ENCODE data around the gene CARM1.
A peak's percentile ranks its signal among the peaks of the same experiment; 100 is the strongest.
"Not testable (repeated sequence)": the region's sequence is repeated elsewhere in the genome, so short reads cannot be mapped to it uniquely, and the experiment has no call there.

CARM1 gene

DNA sequence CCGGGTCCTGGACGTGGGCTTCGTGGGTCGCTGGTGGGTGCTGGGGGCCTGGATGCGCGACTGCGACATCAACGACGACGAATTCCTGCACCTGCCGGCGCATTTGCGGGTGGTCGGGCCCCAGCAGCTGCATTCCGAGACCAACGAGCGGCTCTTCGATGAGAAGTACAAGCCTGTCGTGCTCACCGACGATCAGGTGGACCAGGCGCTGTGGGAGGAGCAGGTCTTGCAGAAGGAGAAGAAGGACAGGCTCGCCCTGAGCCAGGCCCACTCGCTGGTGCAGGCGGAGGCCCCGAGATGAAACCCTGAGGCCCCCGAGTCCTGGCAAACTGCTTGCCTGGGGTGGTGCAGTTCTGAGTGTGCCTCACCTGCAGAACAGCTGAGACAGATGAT, 58.0 kb downstream of the CARM1 start:
- DNase-seq (ENCODE audit: low spot score), result no peak

DNA sequence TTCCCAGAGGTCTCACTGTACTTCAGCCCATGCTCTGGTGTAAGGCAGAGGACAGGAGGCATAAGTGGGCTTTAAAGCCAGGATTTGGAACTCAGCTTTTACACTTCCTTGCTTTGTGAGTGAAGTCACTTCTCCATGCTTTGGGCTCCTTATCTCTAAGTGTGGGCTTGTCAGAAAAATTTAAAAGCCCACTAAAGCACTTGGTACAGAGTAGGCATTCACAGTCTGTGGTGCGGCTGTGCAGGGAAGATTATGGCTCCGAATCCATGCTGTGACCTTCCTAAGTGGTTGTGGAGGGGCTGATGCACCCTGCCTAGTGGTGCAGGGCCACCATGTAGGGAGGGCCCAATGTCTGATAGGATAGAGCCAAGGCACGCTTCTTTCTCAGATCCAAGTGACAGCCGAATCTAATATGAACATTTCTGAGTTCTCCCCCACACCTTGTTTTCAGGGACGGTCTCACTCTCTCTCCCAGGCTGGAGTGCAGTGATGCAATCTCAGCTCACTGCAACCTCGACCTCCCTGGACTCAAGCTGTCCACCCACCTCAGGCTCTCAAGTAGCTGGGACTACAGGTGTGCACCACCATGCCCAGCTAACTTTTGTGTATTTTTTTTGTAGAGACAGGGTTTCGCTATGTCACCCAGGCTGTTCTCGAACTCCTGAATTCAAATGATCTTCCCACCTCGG, 64.2 kb downstream of the CARM1 start:
- DNase-seq (ENCODE audit: low spot score), result no peak

DNA sequence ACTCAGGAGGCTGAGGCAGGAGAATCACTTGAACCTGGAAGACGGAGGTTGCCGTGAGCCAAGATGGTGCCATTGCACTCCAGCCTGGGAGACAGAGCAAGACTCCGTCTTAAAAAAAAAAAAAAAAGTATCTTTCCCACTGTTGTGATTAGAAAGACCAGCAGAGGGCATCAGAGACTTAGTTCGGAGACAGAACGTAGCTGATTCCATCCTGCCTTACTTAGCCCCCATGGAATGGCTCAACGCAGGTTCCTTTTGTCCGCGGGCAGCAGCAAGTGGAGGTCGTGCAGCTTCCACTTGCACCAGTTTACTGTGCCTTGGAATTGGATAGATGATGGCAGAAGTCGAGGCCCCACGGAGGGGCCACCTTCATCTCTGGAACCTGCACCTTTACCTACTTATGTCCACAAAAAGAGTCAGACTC, 65.3 kb downstream of the CARM1 start:
- peak; percentile 74 for DNase-seq (ENCODE audit: low spot score)

DNA sequence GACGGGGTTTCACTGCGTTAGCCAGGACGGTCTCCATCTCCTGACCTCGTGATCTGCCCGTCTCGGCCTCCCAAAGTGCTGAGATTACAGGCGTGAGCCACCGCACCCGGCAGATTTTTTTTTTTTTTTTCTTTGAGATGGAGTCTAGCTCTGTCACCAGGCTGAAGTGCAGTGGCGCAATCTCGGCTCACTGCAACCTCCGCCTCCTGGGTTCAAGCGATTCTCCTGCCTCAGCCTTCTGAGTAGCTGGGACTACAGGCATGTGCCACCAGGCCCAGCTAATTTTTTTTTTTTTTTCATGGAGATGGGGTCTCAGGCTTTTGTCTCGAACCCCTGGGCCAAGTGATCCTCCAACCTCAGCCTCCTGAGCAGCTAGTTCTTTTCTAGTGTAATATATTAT, 70.3 kb downstream of the CARM1 start:
- DNase-seq (ENCODE audit: low spot score), result not testable (repeated sequence)

DNA sequence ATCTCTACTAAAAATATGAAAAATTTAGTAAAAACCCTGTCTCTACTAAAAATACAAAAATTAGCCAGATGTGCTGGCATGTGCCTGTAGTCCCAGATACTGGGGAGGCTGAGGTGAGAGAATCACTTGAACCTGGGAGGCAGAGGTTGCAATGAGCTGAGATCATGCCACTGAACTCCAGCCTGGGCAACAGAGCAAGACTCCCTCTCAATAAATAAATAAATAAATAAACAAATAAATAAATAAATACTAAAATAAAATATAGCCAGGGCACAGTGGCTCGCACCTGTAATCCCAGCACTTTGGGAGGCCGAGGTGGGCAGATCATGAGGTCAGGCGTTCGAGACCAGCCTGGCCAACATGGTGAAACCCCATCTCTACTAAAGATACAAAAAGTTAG, 72.1 kb downstream of the CARM1 start:
- not testable (repeated sequence) for DNase-seq (ENCODE audit: low spot score)

DNA sequence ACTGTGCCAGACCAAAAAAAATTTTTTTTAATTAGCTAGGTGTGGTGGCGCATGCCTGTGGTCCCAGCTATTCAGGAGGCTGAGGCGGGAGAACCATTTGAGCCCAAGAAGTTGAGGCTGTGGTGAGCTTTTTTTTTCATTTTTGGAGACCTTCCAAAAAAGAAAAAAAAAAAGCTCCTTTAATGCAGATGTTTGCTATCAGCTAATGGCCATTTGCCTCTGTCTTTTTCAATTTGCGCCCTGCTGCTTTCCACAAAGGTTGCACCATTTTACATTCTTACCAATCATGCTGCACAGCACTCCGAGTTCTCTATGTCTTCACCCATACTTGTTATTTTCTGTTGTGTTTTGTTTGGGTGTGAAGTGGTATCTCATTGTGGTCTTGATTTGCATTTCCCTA, 73.9 kb downstream of the CARM1 start:
- DNase-seq (ENCODE audit: low spot score), result no peak

DNA sequence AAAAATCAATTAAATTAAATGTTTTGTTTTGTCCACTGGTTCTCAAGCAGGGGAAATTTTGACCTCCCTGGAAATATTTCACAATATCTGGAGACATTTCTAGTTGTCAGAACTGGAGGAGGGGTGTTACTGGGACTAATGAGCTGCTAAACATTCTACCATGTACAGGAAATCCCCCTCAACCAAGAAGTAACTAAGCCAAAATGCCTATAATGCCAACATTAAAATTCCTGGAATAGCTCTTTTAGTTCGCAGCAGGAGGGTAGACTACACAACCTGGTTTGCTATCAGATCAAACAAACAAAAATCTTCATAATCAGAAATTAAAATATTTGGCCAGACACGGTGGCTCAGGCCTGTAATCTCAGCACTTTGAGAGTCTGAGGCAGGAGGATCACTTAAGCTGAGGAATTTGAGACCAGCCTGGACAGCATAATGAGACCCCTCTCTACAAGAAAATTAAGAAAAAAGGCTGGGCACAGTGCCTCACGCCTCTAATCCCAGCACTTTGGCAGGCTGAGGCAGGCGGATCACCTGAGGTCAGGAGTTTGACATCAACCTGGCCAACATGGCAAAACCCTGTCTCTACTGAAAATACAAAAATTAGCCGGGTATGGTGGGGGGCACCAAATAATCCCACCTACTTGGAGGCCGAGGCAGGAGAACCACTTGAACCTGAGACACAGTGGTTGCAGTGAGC, 75.8 kb downstream of the CARM1 start:
- no peak for DNase-seq (ENCODE audit: low spot score)

DNA sequence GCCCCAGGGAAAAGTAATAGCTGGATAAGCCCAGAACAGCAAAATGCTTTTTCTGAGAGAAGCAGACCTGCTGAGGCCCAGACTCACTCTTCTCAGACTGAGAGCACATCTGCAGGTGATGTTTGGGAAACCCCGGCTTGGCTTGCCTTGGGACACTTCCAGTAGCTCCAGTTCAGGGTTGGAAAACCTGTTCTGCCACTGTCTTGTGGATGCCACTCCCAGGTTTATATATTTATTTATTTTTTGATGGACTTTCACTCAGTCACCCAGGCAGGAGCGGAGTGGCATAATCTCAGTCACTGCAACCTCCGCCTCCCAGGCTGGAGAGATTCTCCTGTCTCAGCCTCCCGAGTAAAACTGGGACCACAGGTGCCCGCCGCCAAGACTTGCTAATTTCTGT, 81.5 kb downstream of the CARM1 start:
- DNase-seq (ENCODE audit: low spot score), result no peak

DNA sequence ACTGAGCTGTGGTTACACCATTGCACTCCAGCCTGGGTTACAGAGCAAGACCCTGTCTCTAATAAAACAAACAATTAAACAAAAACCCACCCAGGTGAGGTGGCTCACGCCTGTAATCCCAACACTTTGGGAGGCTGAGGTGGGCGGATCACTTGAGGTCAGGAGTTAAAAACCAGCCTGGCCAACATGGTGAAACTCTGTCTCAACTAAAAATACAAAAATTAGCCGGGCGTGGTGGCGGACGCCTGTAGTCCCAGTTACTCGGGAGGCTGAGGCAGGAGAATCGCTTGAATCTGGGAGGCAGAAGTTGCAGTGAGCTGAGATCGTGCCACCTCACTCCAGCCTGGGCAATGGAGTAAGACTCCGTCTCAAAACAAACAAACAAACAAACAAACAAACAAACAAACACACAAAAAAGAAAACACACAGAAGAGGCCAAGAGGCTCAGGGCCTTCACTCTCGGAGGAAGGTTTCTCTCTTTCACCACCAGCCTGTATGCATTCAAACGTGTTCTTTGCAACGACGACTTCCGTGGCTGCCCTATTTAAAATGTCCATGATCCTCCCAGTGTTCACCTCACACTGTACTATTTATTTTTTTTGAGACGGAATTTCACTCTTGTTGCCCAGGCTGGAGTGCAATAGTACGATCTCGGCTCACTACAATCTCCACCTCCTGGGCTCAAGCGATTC, 88.1 kb downstream of the CARM1 start:
- not testable (repeated sequence) for DNase-seq (ENCODE audit: low spot score)

DNA sequence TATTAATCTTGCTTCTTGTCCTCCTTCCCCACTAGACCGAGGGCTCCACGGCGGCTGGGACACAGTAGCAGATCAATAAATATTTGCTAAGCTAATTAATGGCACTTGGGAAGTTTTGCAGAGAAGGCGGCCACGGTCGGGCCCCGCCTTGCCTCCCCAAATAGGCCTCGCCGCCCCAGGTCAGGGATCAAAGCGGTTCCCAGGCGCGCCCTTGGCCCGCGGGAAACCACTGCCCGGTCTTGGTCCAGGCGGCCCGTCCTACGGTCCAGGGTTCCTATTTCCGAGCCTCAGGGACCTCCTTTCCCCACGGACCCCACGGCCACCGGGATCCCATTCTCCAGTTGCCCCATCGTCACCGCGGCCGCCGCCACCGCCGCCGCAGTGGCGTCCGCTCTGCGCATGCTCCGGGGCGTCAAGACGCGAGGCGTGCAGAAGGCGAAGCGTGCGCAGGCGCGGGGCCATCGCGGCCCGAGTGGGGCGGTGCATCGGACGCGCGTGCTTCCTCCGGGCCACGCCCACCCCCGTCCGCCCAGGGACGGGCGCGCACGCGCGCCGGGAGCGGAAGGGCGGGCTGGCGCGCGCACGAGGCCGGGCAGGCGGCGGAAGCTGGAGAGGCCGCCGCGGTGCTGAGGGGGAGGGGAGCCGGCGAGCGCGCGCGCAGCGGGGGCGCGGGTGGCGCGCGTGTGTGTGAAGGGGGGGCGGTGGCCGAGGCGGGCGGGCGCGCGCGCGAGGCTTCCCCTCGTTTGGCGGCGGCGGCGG, 89.1 kb downstream of the CARM1 start, which contains the start of gene SMARCA4:
TSS of gene SMARCA4 (plus strand) at position 717 of the 759 bp plus-strand sequence. CDS start 23,122 bp downstream, outside the sequence.
- peak; percentile 100 for DNase-seq (ENCODE audit: low spot score)

DNA sequence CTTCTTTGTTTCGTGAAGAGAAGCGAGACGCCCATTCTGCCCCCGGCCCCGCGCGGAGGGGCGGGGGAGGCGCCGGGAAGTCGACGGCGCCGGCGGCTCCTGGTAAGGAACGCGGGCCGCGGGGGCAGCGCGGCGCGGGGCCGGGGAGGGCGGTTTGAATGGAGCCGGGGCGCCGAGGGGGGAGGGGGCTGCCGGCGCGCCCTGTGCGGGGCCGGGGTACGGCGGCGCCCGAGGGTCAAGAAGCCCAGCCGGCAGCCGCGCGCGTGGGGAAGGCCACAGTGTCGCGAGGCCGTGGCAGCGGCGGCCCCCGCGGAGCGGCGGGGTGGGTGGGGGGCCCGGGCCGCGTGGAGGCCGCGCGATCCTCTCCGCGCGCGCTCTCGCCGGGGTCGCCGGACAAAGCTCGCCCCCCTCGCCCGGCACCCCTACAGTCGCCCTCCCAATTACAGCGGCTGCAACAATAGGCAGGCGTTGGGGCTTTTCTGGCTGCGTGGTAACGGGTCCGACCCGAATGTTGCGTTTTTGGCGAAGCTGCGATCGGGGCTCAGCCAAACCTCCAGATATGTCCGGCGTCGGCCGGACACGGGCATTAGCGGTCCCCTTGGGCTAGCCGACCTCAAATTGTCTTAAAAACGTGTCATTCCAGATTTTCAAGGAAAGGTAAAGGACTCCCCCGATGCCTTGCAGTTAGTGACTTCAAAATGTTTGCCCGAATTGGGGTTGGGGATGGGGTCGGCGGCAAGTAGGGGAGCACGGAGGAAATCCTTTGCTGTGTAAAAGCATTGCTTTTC, 89.9 kb downstream of the CARM1 start:
- peak; percentile 91 for DNase-seq (ENCODE audit: low spot score)

DNA sequence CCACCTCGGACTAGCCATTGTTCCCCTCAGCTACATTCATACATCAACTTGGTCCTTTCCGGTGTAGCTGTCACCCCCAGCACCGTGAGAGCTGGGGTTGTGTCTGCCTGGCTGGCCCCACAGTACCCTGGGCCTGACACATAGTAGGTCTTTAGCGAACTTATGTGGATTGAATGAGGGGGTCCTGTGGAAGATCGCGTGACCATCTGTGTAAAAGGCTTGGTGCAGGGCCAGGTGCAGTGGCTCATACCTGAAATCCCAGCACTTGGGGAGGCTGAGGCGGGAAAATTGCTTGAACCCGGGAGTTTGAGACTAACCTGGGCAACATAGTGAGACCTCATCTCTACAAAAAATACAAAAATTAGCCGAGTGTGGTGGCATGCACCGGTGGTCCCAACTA, 91.5 kb downstream of the CARM1 start:
- DNase-seq (ENCODE audit: low spot score), result no peak

DNA sequence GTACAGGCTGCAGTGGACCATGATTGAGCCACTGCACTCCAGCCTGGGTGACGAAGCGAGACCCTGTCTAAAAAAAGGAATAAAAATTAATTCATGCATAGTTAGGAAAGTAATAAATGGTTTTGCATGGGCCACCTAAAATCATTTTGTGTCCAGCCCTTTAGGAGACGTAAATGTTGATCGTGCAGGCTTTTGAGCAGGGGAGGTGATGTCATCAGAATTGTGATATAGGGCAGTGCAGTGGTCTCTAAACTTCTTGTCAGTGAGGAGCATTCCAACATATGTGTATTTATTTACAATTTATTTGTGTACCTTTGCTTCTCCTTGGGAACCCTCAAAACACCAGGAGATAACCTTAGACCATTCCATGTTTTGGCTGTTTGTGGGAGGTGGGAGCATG, 92.5 kb downstream of the CARM1 start:
- DNase-seq (ENCODE audit: low spot score), result no peak

DNA sequence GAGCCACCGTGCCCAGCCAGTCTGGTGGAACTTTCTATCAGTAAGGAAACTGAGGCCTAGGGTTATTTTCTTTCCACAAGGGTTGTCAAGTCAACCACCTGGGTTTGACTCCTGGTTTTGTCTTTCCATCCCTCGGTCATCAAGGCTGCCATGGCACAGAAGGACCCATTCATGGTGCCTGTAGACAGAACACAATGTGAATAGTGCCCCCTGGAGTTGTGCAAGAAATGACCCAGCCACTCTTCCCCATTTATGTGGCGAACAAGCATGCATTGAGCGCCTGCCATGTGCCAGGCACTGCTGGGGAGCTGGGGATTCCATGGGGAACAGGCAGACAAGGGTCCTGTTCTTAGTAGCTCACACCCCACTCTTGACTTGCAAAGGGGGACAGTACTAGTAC, 93.5 kb downstream of the CARM1 start:
- no peak for DNase-seq (ENCODE audit: low spot score)

DNA sequence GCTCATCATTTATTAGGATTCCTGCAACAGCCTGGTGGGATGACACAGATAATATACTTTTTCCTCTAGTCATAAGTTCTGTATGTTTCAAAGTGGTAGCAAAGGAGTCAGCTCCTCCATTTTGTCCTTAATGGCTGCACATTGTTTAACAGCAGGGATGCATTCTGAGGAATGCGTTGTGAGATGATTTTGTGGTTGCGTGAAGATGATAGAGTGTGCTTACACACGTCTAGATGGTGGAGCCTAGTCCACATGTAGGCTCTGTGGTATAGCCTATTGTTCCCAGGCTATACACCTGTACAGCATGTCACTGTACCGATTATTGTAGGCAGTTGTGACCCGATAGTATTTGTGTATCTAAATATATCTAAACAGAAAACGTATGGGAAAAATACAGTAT, 94.0 kb downstream of the CARM1 start:
- DNase-seq (ENCODE audit: low spot score), result no peak

DNA sequence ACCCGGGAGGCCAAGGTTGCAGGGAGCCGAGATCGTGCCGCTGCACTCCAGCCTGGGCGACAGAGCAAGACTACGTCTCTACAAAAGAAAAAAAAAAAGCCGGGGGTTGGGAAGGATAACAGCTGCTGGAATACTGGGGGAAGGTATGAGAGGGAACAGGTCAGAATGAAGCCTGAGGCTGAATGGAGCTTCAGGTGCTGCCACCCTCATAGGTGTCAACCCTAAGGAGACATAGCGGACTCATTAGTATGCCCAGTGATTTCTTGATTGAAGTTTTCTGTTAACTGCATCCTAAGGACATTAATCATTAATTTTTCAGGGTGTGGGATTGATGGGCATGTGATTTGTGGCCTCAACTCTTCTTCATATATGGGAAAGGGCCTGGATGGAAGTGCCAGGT, 95.5 kb downstream of the CARM1 start:
- DNase-seq (ENCODE audit: low spot score), result no peak

DNA sequence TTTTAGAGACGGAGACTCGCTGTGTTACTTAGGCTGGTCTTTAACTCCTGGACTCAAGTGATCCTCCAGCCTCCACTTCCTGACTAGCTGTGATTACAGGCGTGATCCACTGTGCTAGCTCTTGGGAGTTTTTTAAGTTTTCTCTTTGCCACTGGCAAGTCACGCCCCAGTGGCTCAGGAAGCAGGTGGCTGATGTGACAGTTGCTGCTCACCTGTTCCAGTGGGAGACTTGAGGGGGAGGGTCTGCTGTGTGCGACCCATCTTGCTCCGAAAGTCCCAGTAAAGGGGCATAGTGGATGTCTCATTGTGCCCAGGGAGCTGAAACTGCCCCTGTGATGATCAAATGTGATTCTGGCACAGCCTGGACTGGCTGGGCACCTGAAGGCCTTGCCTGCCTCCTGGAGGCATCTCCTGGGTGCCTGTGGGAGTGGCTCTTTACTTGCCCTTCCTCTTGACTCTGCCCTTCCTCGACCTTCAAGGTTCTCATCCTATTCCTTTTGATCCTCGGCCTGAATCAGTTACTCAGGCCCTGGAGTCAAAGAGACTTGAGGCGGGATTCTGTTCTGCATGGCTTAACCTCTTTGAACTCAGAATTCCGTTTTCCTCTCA, 97.3 kb downstream of the CARM1 start:
- DNase-seq (ENCODE audit: low spot score), result no peak

DNA sequence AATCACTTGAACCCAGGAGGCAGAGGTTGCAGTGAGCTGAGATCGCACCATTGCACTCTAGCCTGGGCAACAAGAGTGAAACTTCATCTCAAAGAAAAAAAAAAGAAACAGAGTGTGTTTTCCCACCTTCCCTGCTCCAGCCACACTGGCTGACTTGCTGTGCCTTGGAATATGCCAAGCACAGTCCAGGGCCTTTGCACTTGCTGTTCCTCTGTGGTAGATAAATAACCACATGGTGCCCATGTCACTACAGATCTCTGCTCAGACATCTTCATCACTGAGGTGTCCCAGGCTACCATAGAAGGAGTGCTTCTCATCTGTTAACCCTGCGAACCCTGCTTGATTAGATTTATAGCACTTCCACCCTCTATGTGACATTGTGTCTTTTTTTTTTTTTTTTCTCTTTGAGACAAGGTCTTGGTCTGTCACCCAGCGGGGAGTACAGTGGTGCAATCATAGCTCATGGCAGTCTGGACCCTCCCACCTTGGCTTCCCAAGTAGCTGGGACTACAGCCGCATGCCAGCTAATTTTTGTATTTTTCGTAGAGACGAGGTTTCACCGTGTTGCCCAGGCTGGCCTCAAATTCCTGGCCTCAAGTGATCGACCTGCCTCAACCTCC, 99.9 kb downstream of the CARM1 start:
- no peak for DNase-seq (ENCODE audit: low spot score)
